H1 (cell line): Measurements from ENCODE around the gene RFT1. TPM values are rescaled to one million over a fixed set of nuclear protein-coding genes. Genes with fewer than 3 reads are reported as not detected.

ENCODE experiments used
- ASH2L ChIP-seq: fragments of 200-600, 300-600 bp; sonication (generic); IDR thresholded peaks from one replicate; pipeline ENCODE4 v1.7.1; 2017; ENCODE audit warnings: low read length
- CHD7 ChIP-seq: fragments of 300-600 bp; sonication (generic); IDR thresholded peaks from 2 replicates; pipeline ENCODE4 v1.7.1; 2012; ENCODE audit warnings: low read length, moderate library complexity, mild to moderate bottlenecking, inconsistent platforms; ENCODE audit not compliant: insufficient replicate concordance
- CREB1 ChIP-seq: IDR thresholded peaks from 2 replicates; pipeline ENCODE4 v1.6.1; 2012; ENCODE audit warnings: inconsistent platforms
- JUN ChIP-seq: IDR thresholded peaks from 2 replicates; pipeline ENCODE4 v1.6.1; 2011; ENCODE audit warnings: low read depth, mild to moderate bottlenecking, improper control_type of control experiment, low read length
- JUND ChIP-seq: IDR thresholded peaks from 2 replicates; pipeline ENCODE4 v1.6.1; 2011; ENCODE audit warnings: mild to moderate bottlenecking, improper control_type of control experiment, low read length
- PHF8 ChIP-seq: fragments of 200-600 bp; sonication (generic); conservative IDR thresholded peaks from 2 replicates; pipeline ENCODE4 v1.7.1; 2012; ENCODE audit warnings: low read depth, mild to moderate bottlenecking, inconsistent platforms, low read length, moderate library complexity
- RNF2 ChIP-seq: fragments of 200-900, 300-1000 bp; sonication (generic); IDR thresholded peaks from 2 replicates; pipeline ENCODE4 v1.7.1; 2016; ENCODE audit warnings: borderline replicate concordance, low read depth, mild to moderate bottlenecking, antibody characterized with exemption, low read length; ENCODE audit not compliant: poor library complexity, severe bottlenecking; ENCODE audit errors: missing control alignments
- SIX5 ChIP-seq: IDR thresholded peaks from 2 replicates; pipeline ENCODE4 v1.6.1; 2011; ENCODE audit warnings: mild to moderate bottlenecking, low read depth, low read length
- ZNF274 ChIP-seq: IDR thresholded peaks from 2 replicates; pipeline ENCODE4 v1.7.0; 2012; ENCODE audit warnings: low read length, borderline replicate concordance; ENCODE audit errors: extremely low read depth
- polyA plus RNA-seq, 7 experiments: library from polyadenylated mRNA; depleted of rRNA in 3 of 7; stranded (reverse) in 5 of 7; unstranded in 2 of 7; fragments of >200 nt in 5 of 7; fragments of 200-250 nt in 2 of 7; gene quantifications; 1 replicate in 5 of 7; 2 replicates in 1 of 7; 4 replicates in 1 of 7; pipeline versions ENCODE4 v1.2.1 to v1.2.3, GENCODE V29; 2011 to 2013; ENCODE audit warnings: missing spikeins in 2 of 7, mixed read lengths in 2 of 7
- total RNA-seq: library from RNA; stranded (reverse); fragmentation: NEBNext Ultra II Directional; extraction: Animal tissue kit (Norgen Biotek cat#: 25700); gene quantifications from 2 replicates; pipeline ENCODE4 v1.2.1, GENCODE V29; 2021

Gene RFT1
- total and polyA plus RNA-seq, 2 of the 8 experiments (the other 6 are each of a cell fraction or from before 2014, with no cell fraction given): 27.7 to 42.4 TPM

DNA sequence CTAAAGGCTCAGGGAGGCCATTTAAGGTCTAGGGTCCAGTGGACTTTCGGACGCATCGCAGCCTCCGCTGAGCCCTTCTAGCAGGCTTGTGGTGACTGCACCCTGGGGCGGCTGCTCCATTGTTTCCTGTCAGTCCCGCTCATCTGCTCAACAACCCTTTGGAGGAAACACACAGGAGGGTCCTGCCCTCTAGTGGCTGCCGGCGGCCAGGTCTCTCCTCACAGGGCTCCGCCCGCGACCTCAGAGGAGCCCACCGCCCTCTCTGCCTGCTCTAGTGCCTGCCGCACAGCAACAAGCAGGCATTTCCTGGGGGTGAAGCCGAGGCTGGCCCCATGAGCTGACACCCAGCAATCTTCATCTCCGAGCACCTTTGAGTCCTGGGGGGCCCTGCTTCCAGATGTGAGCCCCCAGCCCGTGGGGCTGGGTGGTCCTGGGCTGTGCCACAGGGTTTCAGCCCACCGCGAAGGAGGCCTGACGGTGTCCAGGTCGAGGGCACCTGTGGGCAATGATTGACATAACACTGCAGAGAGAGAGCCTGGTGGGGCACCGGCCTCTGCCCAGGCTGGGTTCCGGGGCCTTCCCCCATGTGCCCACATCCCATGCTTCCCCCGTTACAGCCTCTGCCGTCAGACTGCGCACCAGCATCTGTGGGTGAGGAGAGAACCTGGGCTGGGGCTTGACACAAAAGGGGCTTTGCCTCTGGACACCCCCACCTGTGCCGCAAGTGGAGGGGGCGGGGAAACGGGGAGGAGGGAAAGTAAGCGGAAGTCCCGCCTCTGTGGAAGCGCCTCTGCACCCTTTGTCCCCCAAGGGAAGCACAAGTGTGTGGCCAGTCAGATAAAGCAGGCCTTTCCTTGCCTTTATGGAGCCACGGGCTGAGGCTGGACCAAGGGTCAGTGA is 57.3 kb downstream of the RFT1 start (continued):
- TF ChIP-seq CHD7 (no peak), JUN (no peak), ZNF274 (no peak), PHF8 (peak; percentile 9; the same call in 1 of the 2 replicates), SIX5 (no peak), ASH2L (peak; percentile 85), CREB1 (no peak), JUND (no peak), RNF2 (no peak)
